Erythroblast (primary cell): ENCODE results near the gene HDAC4.
"Not testable (repeated sequence)": the region's sequence is repeated elsewhere in the genome, so short reads cannot be mapped to it uniquely, and the experiment has no call there.

Experiments
- DNase-seq, 2 experiments: peaks; one replicate each; lab custom pipeline; 2025; lab: John Stamatoyannopoulos, UW
- GATA1 ChIP-seq: IDR thresholded peaks from 2 replicates; pipeline ENCODE4 v1.6.1; 2011; ENCODE audit warnings: low read depth, mild to moderate bottlenecking, control low read depth, low read length, moderate library complexity
- POLR2A ChIP-seq: IDR thresholded peaks from 2 replicates; pipeline ENCODE4 v1.6.1; 2011; ENCODE audit warnings: mild to moderate bottlenecking, low read length

HDAC4 gene

DNA sequence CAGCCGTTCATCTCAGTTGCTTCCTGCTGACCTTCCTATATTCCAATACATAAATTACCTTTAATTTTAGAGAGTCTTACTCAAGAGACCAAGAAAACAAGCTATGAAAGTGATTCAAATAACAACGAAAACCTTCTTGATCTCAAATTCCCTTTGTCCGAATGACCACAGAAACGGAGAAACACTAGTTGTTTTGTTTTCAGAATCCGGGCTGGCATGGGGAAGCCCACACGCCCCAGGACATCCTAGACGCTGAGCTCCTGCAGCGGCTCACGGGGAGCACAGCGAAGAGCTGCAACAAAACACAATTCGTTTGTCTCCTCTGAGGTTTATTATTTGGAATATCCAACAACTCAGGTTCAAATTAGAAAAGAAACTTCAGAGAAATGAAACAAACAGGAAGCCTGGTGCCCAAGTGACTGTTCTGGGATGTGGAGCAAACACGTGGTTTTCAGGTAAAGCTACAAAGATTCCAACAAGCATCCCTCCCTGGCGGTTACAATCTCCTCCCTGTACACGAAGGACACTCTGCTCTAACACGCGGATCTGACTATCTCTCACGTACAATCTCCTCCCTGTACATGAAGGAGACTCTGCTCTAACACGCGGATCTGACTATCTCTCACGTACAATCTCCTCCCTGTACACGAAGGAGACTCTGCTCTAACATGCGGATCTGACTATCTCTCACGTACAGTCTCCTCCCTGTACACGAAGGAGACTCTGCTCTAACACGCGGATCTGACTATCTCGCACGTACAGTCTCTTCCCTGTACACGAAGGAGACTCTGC, 315.4 kb downstream of the HDAC4 start:
- TF ChIP-seq GATA1 = no peak
- TF ChIP-seq POLR2A = no peak
- DNase-seq = no peak

DNA sequence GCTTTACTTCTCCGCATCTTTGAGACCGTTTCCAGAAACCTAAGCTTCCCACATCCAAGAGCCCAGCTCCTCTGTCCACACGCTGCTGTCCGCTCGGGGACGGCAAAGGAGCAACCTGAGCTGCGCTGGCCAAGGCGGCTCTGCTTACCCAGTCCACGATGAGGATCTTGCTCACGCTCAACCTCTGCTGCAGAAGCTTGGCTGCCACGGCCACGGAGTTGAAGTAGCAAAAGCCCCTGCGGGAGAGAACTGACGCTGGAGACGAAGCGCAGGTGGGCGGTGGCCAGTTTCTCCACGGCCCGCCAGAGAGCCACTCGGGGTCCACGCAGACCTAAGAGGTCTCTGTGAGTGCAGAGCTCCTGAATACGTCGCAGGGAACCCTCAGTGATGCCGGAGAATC, 316.8 kb downstream of the HDAC4 start:
- DNase-seq = no peak
- no peak for TF ChIP-seq GATA1
- no peak for TF ChIP-seq POLR2A

- DNase-seq = no peak
- TF ChIP-seq GATA1 (no peak), POLR2A (no peak)
Observed at GRCh38 chr2:239082425-239082824, 318.4 kb downstream of the HDAC4 start.

GRCh38 chr2:239081622-239082021, 319.2 kb downstream of the HDAC4 start:
- DNase-seq = no peak
- TF ChIP-seq POLR2A (no peak), GATA1 (no peak)

DNA sequence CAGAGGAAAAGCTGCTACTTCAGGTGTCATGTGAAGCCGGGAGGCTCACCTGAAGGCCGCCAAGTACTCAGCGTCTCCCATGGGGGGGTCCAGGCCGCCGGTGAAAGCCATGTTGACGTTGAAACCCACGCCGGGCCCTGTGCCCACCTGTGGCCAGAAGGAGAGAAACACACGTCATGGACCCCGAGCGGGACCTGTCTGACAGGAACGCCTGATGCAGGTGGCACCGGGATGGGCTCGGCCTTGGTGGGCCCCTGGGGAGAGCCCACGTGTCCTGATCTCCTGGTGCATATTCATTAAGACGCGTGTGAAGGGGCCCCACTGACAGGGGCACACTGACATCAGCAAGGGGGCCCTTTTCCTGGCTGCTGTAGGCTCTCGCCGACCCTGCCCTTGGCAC, 319.8 kb downstream of the HDAC4 start:
- TF ChIP-seq GATA1 (no peak), POLR2A (no peak)
- no peak for DNase-seq

DNA sequence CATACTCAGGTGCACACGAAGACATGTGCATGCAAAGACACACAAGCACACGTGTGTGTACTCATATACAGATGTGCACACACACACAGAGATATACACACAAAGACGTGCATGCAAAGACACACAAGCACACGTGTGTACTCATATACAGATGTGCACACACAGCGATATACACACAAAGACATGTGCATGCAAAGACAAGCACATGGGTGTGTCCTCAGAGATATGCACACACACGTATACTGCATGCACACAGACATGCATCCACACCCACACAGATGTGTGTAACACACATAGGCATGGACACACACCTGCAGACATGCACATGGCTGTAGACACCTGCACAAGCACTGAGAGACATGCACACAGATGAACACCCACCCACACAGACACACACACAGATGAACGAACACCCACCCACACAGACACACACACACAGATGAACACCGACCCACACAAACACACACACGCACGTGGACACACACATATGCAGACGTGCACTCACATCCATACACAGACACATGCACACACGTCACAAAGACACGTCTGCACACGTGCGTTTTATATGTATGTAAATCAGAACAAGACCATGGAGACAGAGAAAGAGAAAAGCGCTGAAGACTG, 321.0 kb downstream of the HDAC4 start:
- TF ChIP-seq GATA1 = no peak
- no peak for TF ChIP-seq POLR2A
- no peak for DNase-seq

DNA sequence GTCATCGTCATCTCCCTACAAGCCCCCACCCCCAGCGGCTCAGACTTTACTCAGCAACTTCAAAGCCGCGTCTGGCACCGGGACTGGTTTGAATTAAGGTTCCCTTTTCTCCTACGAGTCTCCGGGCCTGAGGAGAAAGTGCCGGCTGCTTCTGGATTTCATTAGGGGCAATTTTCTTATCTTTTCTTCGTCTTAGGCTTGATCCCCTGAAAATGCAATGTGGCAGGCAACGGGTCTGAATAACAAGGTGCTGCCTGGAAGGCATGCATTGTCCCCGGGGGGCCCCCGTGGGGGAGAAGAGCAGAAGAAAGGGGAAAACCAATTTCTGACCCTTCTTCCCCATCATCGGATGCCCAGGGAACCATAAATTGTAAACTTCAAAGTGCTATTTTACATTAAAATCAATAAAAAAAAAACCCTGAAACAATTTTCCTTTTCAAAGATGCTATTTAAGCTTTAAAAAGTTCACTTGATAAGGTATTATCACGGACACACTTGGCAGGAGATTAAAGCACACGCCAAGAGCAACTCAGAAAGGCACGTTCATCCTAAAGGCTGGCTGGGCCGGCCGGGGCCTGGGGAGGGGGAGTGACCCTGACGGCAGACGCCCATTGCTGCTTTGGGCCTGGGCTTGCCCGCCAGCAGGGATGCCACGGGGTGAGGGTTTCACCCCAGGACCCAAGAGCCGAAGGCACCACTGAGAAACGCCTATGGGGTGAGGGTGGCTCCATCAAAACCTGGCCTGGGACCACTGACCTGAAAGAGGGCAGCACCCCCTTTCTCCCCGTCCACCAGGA, 322.5 kb downstream of the HDAC4 start:
- TF ChIP-seq GATA1 = no peak
- TF ChIP-seq POLR2A = no peak
- no peak for DNase-seq

GRCh38 chr2:239077260-239077659, 323.6 kb downstream of the HDAC4 start:
- TF ChIP-seq GATA1 (no peak), POLR2A (no peak)

DNA sequence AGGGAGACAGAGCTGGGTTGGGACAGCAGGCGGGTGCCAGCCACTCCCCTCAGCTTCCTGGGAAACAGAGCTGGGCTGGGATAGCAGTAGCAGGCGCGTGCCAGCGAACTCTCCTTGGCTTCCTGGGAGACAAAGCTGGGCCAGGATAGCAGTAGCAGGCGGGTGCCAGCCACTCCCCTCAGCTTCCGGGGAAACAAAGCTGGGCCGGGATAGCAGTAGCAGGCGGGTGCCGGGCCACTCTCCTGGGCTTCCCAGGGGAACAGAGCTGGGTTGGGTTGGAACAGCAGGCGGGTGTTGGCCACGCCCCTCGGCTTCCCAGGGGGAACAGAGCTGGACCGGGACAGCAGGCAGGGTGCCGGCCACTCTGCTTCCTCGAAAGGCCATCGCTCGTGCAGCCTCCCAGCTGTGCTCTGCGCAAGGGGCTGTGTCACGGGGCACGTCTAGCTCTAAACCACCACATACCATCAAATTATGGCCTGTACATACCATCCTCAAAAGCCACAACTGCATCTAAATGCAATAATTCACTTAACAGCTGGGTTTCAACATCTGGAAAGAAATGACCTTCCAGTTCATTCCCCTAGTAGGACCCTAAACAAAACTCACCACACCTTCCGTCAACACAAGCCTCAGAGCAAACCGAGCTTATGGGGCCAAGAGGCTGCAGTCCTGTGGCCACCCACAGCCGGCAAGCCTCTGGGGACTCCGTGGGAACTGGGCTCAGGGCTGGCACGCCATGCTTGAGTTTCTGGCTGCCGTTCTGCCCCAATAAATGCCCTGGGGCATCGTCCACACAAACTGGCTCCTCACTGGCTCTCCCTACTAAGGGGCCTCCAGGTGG, 324.7 kb downstream of the HDAC4 start:
- no peak for TF ChIP-seq POLR2A
- TF ChIP-seq GATA1 = no peak
- DNase-seq = no peak

More at GRCh38 chr2:239077260-239077659, 323.6 kb downstream of the HDAC4 start:
- DNase-seq = no peak

- no peak for TF ChIP-seq GATA1
- no peak for TF ChIP-seq POLR2A
- no peak for DNase-seq
Observed at GRCh38 chr2:239073745-239074530, 326.9 kb downstream of the HDAC4 start.

GRCh38 chr2:239073270-239073669, 327.6 kb downstream of the HDAC4 start:
- no peak for TF ChIP-seq POLR2A
- TF ChIP-seq GATA1 = no peak

GRCh38 chr2:239072786-239073185, 328.0 kb downstream of the HDAC4 start:
- no peak for DNase-seq
- no peak for TF ChIP-seq POLR2A
- TF ChIP-seq GATA1 = no peak

More at GRCh38 chr2:239073270-239073669, 327.6 kb downstream of the HDAC4 start:
- DNase-seq = no peak

GRCh38 chr2:239070466-239070865, 330.4 kb downstream of the HDAC4 start:
- no peak for DNase-seq
- no peak for TF ChIP-seq GATA1
- no peak for TF ChIP-seq POLR2A

DNA sequence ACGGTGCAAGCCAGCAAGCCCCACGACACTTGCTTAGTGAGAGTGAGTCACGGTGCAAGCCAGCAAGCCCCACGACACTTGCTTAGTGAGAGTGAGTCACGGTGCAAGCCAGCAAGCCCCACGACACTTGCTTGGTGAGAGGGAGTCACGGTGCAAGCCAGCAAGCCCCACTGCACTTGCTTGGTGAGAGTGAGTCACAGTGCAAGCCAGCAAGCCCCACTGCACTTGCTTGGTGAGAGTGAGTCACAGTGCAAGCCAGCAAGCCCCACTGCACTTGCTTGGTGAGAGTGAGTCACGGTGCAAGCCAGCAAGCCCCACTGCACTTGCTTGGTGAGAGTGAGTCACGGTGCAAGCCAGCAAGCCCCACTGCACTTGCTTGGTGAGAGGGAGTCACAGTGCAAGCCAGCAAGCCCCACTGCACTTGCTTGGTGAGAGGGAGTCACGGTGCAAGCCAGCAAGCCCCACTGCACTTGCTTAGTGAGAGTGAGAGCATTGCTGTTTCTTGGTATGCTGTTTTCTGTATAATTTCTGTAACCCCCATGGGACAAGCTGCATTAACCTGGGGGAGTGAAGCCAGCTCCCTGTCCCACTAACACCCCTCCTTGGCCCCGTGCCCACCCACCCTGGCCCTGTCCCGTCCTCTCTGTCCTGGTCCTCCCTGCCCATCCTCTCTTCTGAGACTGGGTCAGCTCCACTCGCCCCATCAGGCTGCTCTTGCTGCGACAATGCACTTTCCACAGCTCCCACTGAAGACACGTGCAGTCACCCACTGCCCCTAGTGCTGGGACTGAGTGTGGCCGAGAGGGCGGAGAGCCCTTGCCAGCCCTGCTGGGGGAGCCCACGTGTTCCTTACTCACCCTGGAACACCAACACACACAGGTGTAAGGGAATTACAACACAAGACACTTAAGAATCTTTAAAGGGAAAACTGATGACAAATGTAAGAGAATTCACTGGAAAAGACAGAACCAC, 331.2 kb downstream of the HDAC4 start:
- DNase-seq = not testable (repeated sequence)
